Nephron progenitor cell (in vitro differentiated cells): ENCODE measurements around the gene TMEM220.

Experiments
- DNase-seq: peaks from one replicate; pipeline ENCODE4 v3.0.0; 2021
- H3K27ac Mint-ChIP-seq: 2 replicates; pipeline ENCODE4 v1.8.0; 2021; ENCODE audit warnings: mild to moderate bottlenecking, moderate library complexity, mixed read lengths
- H3K27me3 Mint-ChIP-seq: 2 replicates; pipeline ENCODE4 v1.8.0; 2021; ENCODE audit warnings: mild to moderate bottlenecking, low read depth, mixed read lengths; ENCODE audit not compliant: poor library complexity
- H3K36me3 Mint-ChIP-seq: 2 replicates; pipeline ENCODE4 v1.8.0; 2021; ENCODE audit warnings: low read depth, mixed read lengths
- H3K4me1 Mint-ChIP-seq: 2 replicates; pipeline ENCODE4 v1.8.0; 2021; ENCODE audit warnings: mixed read lengths
- H3K4me3 Mint-ChIP-seq: 2 replicates; pipeline ENCODE4 v1.8.0; 2021; ENCODE audit warnings: mild to moderate bottlenecking, moderate library complexity, mixed read lengths
- H3K9me3 Mint-ChIP-seq: 2 replicates; pipeline ENCODE4 v1.8.0; 2021; ENCODE audit warnings: mild to moderate bottlenecking, moderate library complexity, mixed read lengths
- CTCF ChIP-seq: fragments of 200-600 bp; sonication (generic); IDR thresholded peaks from 2 replicates; pipeline ENCODE4 v1.5.0; 2021; ENCODE audit warnings: antibody characterized with exemption

The TMEM220 gene

GRCh38 chr17:10769840-10770239, 40.0 kb upstream of the TMEM220 start:
- DNase-seq, result no peak
- peaks cover 42% of the 10 kb centered on the region for H3K4me1 Mint-ChIP-seq
- H3K36me3 Mint-ChIP-seq, result peaks cover 7% of the 10 kb centered on the region
- peaks cover 25% of the 10 kb centered on the region for H3K9me3 Mint-ChIP-seq
- no peak overlapping the region for H3K4me3 Mint-ChIP-seq
- TF ChIP-seq CTCF, result no peak
- no peak overlapping the region for H3K27ac Mint-ChIP-seq
- peaks cover 26% of the 10 kb centered on the region for H3K27me3 Mint-ChIP-seq

- Mint-ChIP-seq H3K4me1 (peaks cover 33% of the 10 kb centered on the region), H3K27me3 (peaks cover 26% of the 10 kb centered on the region), H3K27ac (no peak overlapping the region), H3K36me3 (peaks cover 7% of the 10 kb centered on the region), H3K9me3 (peaks cover 23% of the 10 kb centered on the region), H3K4me3 (no peak overlapping the region)
- no peak for DNase-seq
- TF ChIP-seq CTCF, result no peak
Measured at GRCh38 chr17:10768750-10769251, 39.0 kb upstream of the TMEM220 start.

DNA sequence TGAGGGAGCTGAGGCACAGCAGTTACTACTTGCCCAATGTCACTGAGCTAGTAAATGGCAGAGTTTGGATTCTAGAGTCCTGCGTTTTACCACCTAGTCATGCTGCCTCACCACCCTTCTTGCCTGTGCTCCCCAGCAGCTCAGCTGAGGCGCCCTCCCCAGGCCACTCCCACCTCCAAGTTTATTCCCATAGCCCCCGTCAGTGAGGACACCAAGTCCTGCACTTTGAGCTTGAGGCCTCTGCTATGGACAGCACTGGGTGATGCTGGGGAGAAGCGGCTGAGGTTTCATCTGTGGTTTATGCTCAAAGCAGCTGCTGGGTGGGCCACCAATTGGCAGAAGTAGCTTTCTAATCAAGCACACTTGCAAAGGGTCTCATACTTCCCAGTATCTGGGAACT, 37.4 kb upstream of the TMEM220 start:
- peaks cover 17% of the 10 kb centered on the region for H3K4me1 Mint-ChIP-seq
- no peak for DNase-seq
- peaks cover 11% of the 10 kb centered on the region for H3K9me3 Mint-ChIP-seq
- TF ChIP-seq CTCF, result no peak
- H3K27ac Mint-ChIP-seq, result no peak overlapping the region
- H3K36me3 Mint-ChIP-seq, result peaks cover 7% of the 10 kb centered on the region
- no peak overlapping the region for H3K4me3 Mint-ChIP-seq
- peaks cover 32% of the 10 kb centered on the region for H3K27me3 Mint-ChIP-seq

- Mint-ChIP-seq H3K27me3 (peaks cover 22% of the 10 kb centered on the region), H3K4me1 (peaks cover 14% of the 10 kb centered on the region), H3K36me3 (no peaks in the 10 kb centered on the region), H3K4me3 (no peak overlapping the region), H3K9me3 (no peaks in the 10 kb centered on the region), H3K27ac (no peak overlapping the region)
- DNase-seq, result no peak
- no peak for TF ChIP-seq CTCF
Measured at GRCh38 chr17:10762037-10762436, 32.2 kb upstream of the TMEM220 start.

- peaks cover 22% of the 10 kb centered on the region for H3K4me1 Mint-ChIP-seq
- no peak overlapping the region for H3K4me3 Mint-ChIP-seq
- H3K27ac Mint-ChIP-seq, result no peak overlapping the region
- no peaks in the 10 kb centered on the region for H3K36me3 Mint-ChIP-seq
- no peak for TF ChIP-seq CTCF
- peaks cover 27% of the 10 kb centered on the region for H3K27me3 Mint-ChIP-seq
- DNase-seq, result no peak
- no peaks in the 10 kb centered on the region for H3K9me3 Mint-ChIP-seq
Measured at GRCh38 chr17:10761281-10761680, 31.5 kb upstream of the TMEM220 start.

DNA sequence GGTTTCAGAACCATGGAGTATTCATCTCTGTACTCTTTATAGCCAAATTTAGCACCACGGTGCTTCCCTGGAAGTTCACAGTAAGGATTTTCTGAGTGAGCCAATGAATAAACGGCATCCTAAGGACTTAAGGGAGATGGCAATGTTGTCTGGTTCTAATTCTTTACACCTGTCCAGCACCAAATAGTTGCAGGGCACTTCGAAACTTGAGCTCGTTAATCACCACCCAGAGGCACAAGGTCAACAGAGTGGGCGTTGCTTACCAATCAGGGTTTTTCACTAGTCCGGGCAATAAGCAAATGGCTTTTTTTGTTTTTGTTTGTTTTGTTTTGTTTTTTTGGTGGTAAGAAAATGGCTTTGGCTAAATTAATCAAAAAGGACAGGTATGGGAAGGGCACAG, 28.2 kb upstream of the TMEM220 start:
- Mint-ChIP-seq H3K27me3 (peaks cover 42% of the 10 kb centered on the region), H3K9me3 (no peaks in the 10 kb centered on the region), H3K4me3 (no peak overlapping the region), H3K36me3 (no peaks in the 10 kb centered on the region), H3K27ac (no peak overlapping the region), H3K4me1 (peaks cover 42% of the 10 kb centered on the region)
- no peak for TF ChIP-seq CTCF
- no peak for DNase-seq
